ENCODE results near the gene ANTXR2. TPM values are rescaled to one million over a fixed set of nuclear protein-coding genes. Genes with fewer than 3 reads are reported as not detected.

ANTXR2 gene
- total RNA-seq, 4 donors from 2014 or later: 51.8 to 182 (median 144) TPM

DNA sequence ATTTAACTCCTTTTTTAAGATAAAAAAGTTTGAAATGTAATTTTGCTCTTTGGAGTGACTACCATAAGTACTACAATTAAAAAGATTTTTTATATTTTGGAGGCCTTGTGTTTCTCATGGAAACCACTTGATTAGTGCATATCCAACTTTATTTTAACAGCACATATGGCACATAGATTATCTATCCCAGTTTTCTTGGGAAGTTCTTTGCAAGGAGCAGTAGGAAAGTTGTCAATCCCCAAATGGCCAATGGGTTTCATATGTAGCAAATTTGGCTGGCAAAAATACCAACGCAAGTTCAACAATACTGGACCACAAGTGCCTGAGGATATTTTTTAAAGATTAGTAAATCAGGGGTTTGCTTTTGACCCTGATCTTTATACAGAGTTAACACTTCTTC lies 15.4 kb upstream of the ANTXR2 start:
- intact Hi-C loops (cut with DNase I; ENCODE audit: low total_unique reads): no loop called here
- Histone ChIP-seq H3K27me3 (no peaks in the 10 kb centered on the region), H3K27ac (no peak overlapping the region), H3K36me3 (no peaks in the 10 kb centered on the region), H3K4me3 (no peak overlapping the region), H3K9me3 (no peaks in the 10 kb centered on the region), H3K4me1 (no peaks in the 10 kb centered on the region)
- DNase-seq: no peak
- no peak for TF ChIP-seq POLR2A (IDR thresholded peaks at IDR 0.05)
- TF ChIP-seq CTCF (IDR thresholded peaks at IDR 0.05): no peak

DNA sequence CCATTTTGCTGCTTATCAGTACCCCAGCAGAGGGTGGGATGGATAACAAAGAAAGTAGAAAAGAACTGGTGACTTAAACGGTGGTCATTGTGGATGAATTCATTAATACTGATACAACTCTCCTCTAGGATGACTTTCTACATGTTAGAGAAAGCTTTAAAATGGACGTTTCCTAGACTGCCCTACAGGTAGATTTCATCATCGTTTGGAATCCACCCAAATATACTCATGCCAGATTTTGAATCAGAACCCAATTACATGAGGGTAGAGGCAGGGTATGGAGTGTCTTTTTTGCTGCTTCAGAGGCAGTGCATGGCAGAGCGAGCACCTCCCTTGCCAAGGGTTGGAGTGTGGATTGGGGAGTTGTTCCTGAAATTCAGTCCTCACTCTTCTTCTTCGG lies 13.3 kb upstream of the ANTXR2 start:
- no peak for DNase-seq
- H3K36me3 ChIP-seq: no peaks in the 10 kb centered on the region
- TF ChIP-seq CTCF (IDR thresholded peaks at IDR 0.05) (no peak), POLR2A (IDR thresholded peaks at IDR 0.05) (no peak)
- H3K9me3 ChIP-seq: no peaks in the 10 kb centered on the region
- H3K4me1 ChIP-seq: no peaks in the 10 kb centered on the region
- intact Hi-C loops (cut with DNase I; ENCODE audit: low total_unique reads): no loop called here
- H3K27ac ChIP-seq: no peak overlapping the region
- no peaks in the 10 kb centered on the region for H3K27me3 ChIP-seq
- H3K4me3 ChIP-seq: no peak overlapping the region

DNA sequence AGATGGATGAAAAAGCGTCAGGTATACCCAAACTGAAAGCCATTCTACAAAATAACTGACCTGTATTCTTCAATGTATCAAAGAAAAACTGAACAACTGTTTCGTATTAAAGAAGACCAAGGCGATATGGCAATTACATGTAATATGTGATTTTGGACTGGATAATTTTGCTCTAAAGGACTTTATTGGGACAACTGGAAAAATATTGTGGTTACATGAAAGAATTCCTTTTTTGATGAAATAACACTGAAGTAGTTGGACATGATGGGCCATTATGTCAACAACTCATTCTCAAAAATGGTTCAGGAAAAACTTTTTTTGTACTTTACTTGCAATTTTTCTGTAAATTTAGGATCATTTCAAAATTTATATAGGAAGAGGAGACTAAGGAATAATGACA lies 12.1 kb upstream of the ANTXR2 start:
- Histone ChIP-seq H3K36me3 (no peaks in the 10 kb centered on the region), H3K4me3 (no peak overlapping the region), H3K27ac (no peak overlapping the region), H3K4me1 (no peaks in the 10 kb centered on the region), H3K9me3 (no peaks in the 10 kb centered on the region), H3K27me3 (no peaks in the 10 kb centered on the region)
- intact Hi-C loops (cut with DNase I; ENCODE audit: low total_unique reads): no loop called here
- DNase-seq: no peak
- TF ChIP-seq POLR2A (IDR thresholded peaks at IDR 0.05) (no peak), CTCF (IDR thresholded peaks at IDR 0.05) (no peak)

GRCh38 chr4:80082693-80083092 lies 9.7 kb upstream of the ANTXR2 start:
- no peaks in the 10 kb centered on the region for H3K36me3 ChIP-seq
- H3K27me3 ChIP-seq: no peaks in the 10 kb centered on the region
- no peaks in the 10 kb centered on the region for H3K9me3 ChIP-seq
- TF ChIP-seq POLR2A (IDR thresholded peaks at IDR 0.05): no peak
- TF ChIP-seq CTCF (IDR thresholded peaks at IDR 0.05): no peak
- intact Hi-C loops (cut with DNase I; ENCODE audit: low total_unique reads): no loop called here
- H3K4me3 ChIP-seq: no peak overlapping the region
- DNase-seq: no peak
- H3K27ac ChIP-seq: no peak overlapping the region
- H3K4me1 ChIP-seq: no peaks in the 10 kb centered on the region

DNA sequence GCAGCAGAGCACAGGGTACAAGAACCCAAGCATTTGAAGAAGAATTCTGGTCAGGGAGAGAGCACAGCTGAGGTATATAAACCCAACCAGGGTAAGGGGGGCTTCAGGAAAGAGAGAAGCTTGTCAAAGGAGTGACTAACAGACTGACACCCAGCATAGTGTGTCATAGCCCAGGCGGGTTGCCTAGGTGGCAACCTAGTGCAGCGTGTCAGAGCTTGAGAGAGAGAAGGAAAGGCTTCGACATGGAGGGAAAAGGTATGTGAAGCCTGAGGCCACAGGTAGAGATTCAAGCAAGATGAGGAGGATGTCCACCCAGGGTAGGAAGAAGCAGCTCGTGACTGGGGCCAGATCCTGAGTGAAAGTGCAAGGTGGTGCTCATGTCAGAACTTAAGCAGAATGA lies 8.5 kb upstream of the ANTXR2 start:
- no peaks in the 10 kb centered on the region for H3K27me3 ChIP-seq
- intact Hi-C loops (cut with DNase I; ENCODE audit: low total_unique reads): no loop called here
- H3K4me1 ChIP-seq: no peaks in the 10 kb centered on the region
- H3K4me3 ChIP-seq: no peak overlapping the region
- H3K9me3 ChIP-seq: no peaks in the 10 kb centered on the region
- no peak for TF ChIP-seq CTCF (IDR thresholded peaks at IDR 0.05)
- TF ChIP-seq POLR2A (IDR thresholded peaks at IDR 0.05): no peak
- DNase-seq: no peak
- H3K27ac ChIP-seq: no peak overlapping the region
- no peaks in the 10 kb centered on the region for H3K36me3 ChIP-seq

All from uterus (tissue), 4 donors.